SH-SY5Y (cell line): ENCODE results near the gene CABP1.

Experiments used
- GATA2 ChIP-seq: IDR thresholded peaks from 2 replicates; pipeline ENCODE4 v1.6.1; 2011; ENCODE audit warnings: mild to moderate bottlenecking, low read depth, low read length
- GATA3 ChIP-seq: IDR thresholded peaks from 2 replicates; pipeline ENCODE4 v1.6.1; 2011; ENCODE audit warnings: low read depth, mild to moderate bottlenecking, low read length, moderate library complexity

GRCh38 chr12:120674097-120674636 lies 33.7 kb downstream of the CABP1 start:
- no peak for TF ChIP-seq GATA2
- TF ChIP-seq GATA3 = no peak
